ENCODE results near the gene UBP1.

- no peak for TF ChIP-seq CTCF (IDR thresholded peaks at IDR 0.05)
- TF ChIP-seq EZH2phosphoT487 (IDR thresholded peaks at IDR 0.05): no peak
These were observed 2.5 kb downstream of the UBP1 start for GRCh38 chr3:33437556-33438283.
